ENCODE results near the gene EML5. TPM values are rescaled to one million over a fixed set of nuclear protein-coding genes. Genes with fewer than 3 reads are reported as not detected.

EML5 gene
- total and polyA plus RNA-seq, 2 of the 13 experiments (the other 11 are each of a cell fraction or from before 2014, with no cell fraction given), result 0.11 TPM; not detected in 1

- TF ChIP-seq ZNF512 (CRISPR knock-in tag; IDR thresholded peaks at IDR 0.05), result no peak
- TF ChIP-seq CSRNP1 (CRISPR knock-in tag; IDR thresholded peaks at IDR 0.05), result no peak
- TF ChIP-seq ZBTB3 (CRISPR knock-in tag; IDR thresholded peaks at IDR 0.05; ENCODE audit: borderline replicate concordance, low read depth), result no peak
- no peak for TF ChIP-seq MAZ (IDR thresholded peaks at IDR 0.05; ENCODE audit: borderline replicate concordance, low read depth, low read length)
- no peak for TF ChIP-seq MAZ (CRISPR knock-in tag; IDR thresholded peaks at IDR 0.05; ENCODE audit: low read depth)
- TF ChIP-seq FOXK1 (CRISPR knock-in tag; IDR thresholded peaks at IDR 0.05; ENCODE audit: borderline replicate concordance, low read depth), result no peak
- no peak for TF ChIP-seq HIC2 (CRISPR knock-in tag; IDR thresholded peaks at IDR 0.05; ENCODE audit: low read depth)
- TF ChIP-seq NFKB2 (CRISPR knock-in tag; IDR thresholded peaks at IDR 0.05; ENCODE audit: borderline replicate concordance), result no peak
- no peak for TF ChIP-seq KLF9 (CRISPR knock-in tag; IDR thresholded peaks at IDR 0.05; ENCODE audit: low read depth)
- no peak for TF ChIP-seq ZNF83 (CRISPR knock-in tag; IDR thresholded peaks at IDR 0.05; ENCODE audit: borderline replicate concordance)
- TF ChIP-seq IRF1 (CRISPR knock-in tag; IDR thresholded peaks at IDR 0.05; ENCODE audit: low read depth), result no peak
- no peak for TF ChIP-seq ESRRA (CRISPR knock-in tag; IDR thresholded peaks at IDR 0.05; ENCODE audit: low read depth)
- TF ChIP-seq ZNF75D (CRISPR knock-in tag; IDR thresholded peaks at IDR 0.05; ENCODE audit: borderline replicate concordance), result no peak
Observed at GRCh38 chr14:88748288-88748687, 44.5 kb downstream of the EML5 start (continued).
